Activated T-cell treated with anti-CD3 and anti-CD28 coated beads, Interleukin-2, amount 50 U/mL, for 1 hour (primary cell): ENCODE data around the gene P2RX7.

ENCODE experiments used
- DNase-seq: peaks from one replicate; pipeline ENCODE4 v3.0.0-alpha.2; 2020

Gene P2RX7

GRCh38 chr12:121236776-121237175 is 104.1 kb downstream of the P2RX7 start:
- no peak for DNase-seq

GRCh38 chr12:121237415-121237814 is 104.7 kb downstream of the P2RX7 start:
- DNase-seq: no peak
